CD8-positive, alpha-beta memory T cell (primary cell): ENCODE results near the gene CALN1. TPM values are rescaled to one million over a fixed set of nuclear protein-coding genes. Genes with fewer than 3 reads are reported as not detected.

Experiments
- CTCF ChIA-PET: fragments of 350-600 bp; sonication (Branson Sonifier 250); formaldehyde crosslinking; loops from one replicate; lab custom pipeline; 2021; ENCODE audit warnings: antibody characterized with exemption; lab: Charles Lee
- POLR2A ChIA-PET: fragments of 350-600 bp; sonication (Branson Sonifier 250); formaldehyde crosslinking; loops from one replicate; lab custom pipeline; 2021; ENCODE audit warnings: antibody characterized with exemption; lab: Charles Lee
- DNase-seq, 5 donors: peaks; one replicate each; pipeline versions ENCODE4 v3.0.0 to v3.0.0-alpha.2; 2020 to 2022; ENCODE audit warnings: mixed read lengths in 1 of 5
- H3K27ac ChIP-seq: one replicate; pipeline ENCODE4 v1.7.0; 2013; ENCODE audit warnings: low read depth, mild to moderate bottlenecking, low read length, moderate library complexity
- H3K27me3 ChIP-seq: 2 replicates; pipeline ENCODE4 v1.7.0; 2013; ENCODE audit warnings: low read length, mild to moderate bottlenecking; ENCODE audit not compliant: insufficient read depth, poor library complexity, severe bottlenecking
- H3K36me3 ChIP-seq: 2 replicates; pipeline ENCODE4 v1.7.0; 2013; ENCODE audit warnings: mild to moderate bottlenecking, low read length, moderate library complexity; ENCODE audit not compliant: insufficient read depth
- H3K4me1 ChIP-seq: 2 replicates; pipeline ENCODE4 v1.7.0; 2013; ENCODE audit warnings: mild to moderate bottlenecking, low read length, moderate library complexity; ENCODE audit not compliant: insufficient read depth
- H3K4me3 ChIP-seq: 2 replicates; pipeline ENCODE4 v1.7.0; 2013; ENCODE audit warnings: mild to moderate bottlenecking, low read length
- H3K9me3 ChIP-seq: 2 replicates; pipeline ENCODE4 v1.7.0; 2013; ENCODE audit warnings: mild to moderate bottlenecking, low read length
- H3K27ac Mint-ChIP-seq, 8 donors: one replicate each; pipeline ENCODE4 v1.8.0; 2020 to 2021; ENCODE audit warnings: mixed read lengths in 8 of 8, mild to moderate bottlenecking in 6 of 8, inconsistent platforms in 3 of 8, moderate library complexity in 3 of 8
- H3K27me3 Mint-ChIP-seq, 2 donors: one replicate each; pipeline ENCODE4 v1.8.0; 2020 to 2021; ENCODE audit warnings: mixed read lengths in 2 of 2, mild to moderate bottlenecking in 1 of 2, moderate library complexity in 1 of 2
- H3K36me3 Mint-ChIP-seq, 3 donors: one replicate each; pipeline ENCODE4 v1.8.0; 2020 to 2021; ENCODE audit warnings: mixed read lengths in 3 of 3, inconsistent platforms in 1 of 3, mild to moderate bottlenecking in 1 of 3
- H3K4me1 Mint-ChIP-seq, 3 donors: one replicate each; pipeline ENCODE4 v1.8.0; 2020 to 2021; ENCODE audit warnings: mixed read lengths in 3 of 3, inconsistent platforms in 1 of 3, mild to moderate bottlenecking in 1 of 3
- H3K4me3 Mint-ChIP-seq, 7 donors: one replicate each; pipeline ENCODE4 v1.8.0; 2020 to 2021; ENCODE audit warnings: mixed read lengths in 7 of 7, mild to moderate bottlenecking in 6 of 7, moderate library complexity in 4 of 7, inconsistent platforms in 2 of 7
- H3K9me3 Mint-ChIP-seq, 5 donors: one replicate each; pipeline ENCODE4 v1.8.0; 2020 to 2022; ENCODE audit warnings: mixed read lengths in 5 of 5, mild to moderate bottlenecking in 3 of 5, moderate library complexity in 2 of 5, inconsistent platforms in 1 of 5
- polyA plus RNA-seq: library from polyadenylated mRNA; unstranded; fragments of 300-500 nt; fragmentation: Illumina TruSeq; gene quantifications from one replicate; pipeline ENCODE4 v1.2.3, GENCODE V29; 2021
- total RNA-seq, 2 experiments: library from RNA; stranded (reverse); gene quantifications; one replicate each; pipeline ENCODE4 v1.2.3, GENCODE V29; 2021

The CALN1 gene
- total and polyA plus RNA-seq, 3 experiments from 2014 or later = not detected

DNA sequence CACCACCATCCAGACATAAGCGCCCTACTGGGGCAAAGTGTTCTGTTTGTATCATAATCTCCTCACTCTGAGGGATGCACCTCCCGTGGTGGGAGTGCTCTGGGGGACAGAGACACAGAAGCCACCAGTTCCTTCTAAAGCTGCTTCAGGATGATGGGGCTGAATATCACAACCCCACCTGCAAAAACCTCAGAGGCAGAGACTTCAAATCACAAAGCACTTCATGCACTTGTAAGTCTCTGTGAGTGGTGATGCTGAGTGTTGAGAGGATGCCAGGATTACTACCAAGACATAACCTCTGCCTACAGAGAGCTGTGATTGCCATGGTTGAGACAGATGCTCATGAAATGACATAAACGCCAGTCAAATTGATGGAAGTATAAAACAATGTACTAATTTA lies 255.5 kb downstream of the CALN1 start:
- no peak overlapping the region for H3K27ac Mint-ChIP-seq
- DNase-seq = no peak
- CTCF ChIA-PET = no interaction called here

GRCh38 chr7:72153132-72153512 lies 259.0 kb downstream of the CALN1 start:
- no peak overlapping the region for H3K4me3 Mint-ChIP-seq
- POLR2A ChIA-PET = no interaction called here
- no peak for DNase-seq
- no peaks in the 10 kb centered on the region for H3K4me1 ChIP-seq
- H3K4me3 ChIP-seq = no peak overlapping the region
- H3K27me3 Mint-ChIP-seq = no peaks in the 10 kb centered on the region
- no peaks in the 10 kb centered on the region for H3K36me3 ChIP-seq
- no peak overlapping the region for H3K27ac ChIP-seq
- no peaks in the 10 kb centered on the region for H3K4me1 Mint-ChIP-seq
- no peaks in the 10 kb centered on the region for H3K27me3 ChIP-seq
- peaks cover 0 to 12% (median 7%) of the 10 kb centered on the region in 5 donors for H3K9me3 Mint-ChIP-seq
- CTCF ChIA-PET = no interaction called here
- H3K27ac Mint-ChIP-seq = no peak overlapping the region
- H3K9me3 ChIP-seq = no peaks in the 10 kb centered on the region
- no peaks in the 10 kb centered on the region for H3K36me3 Mint-ChIP-seq

More for the DNA sequence above, 255.5 kb downstream of the CALN1 start:
- Histone ChIP-seq H3K4me3 (no peak overlapping the region), H3K27ac (no peak overlapping the region), H3K9me3 (no peaks in the 10 kb centered on the region), H3K4me1 (no peaks in the 10 kb centered on the region), H3K27me3 (no peaks in the 10 kb centered on the region), H3K36me3 (no peaks in the 10 kb centered on the region)
- Mint-ChIP-seq H3K4me3 (no peak overlapping the region), H3K9me3 (peaks cover 0 to 9% (median 3%) of the 10 kb centered on the region in 5 donors), H3K4me1 (no peaks in the 10 kb centered on the region), H3K36me3 (no peaks in the 10 kb centered on the region), H3K27me3 (no peaks in the 10 kb centered on the region)
- POLR2A ChIA-PET = no interaction called here

GRCh38 chr7:72152161-72153131 lies 259.7 kb downstream of the CALN1 start:
- CTCF ChIA-PET = no interaction called here
- no peak overlapping the region for H3K27ac Mint-ChIP-seq
- H3K27me3 Mint-ChIP-seq = no peaks in the 10 kb centered on the region

GRCh38 chr7:72140566-72140965 lies 271.6 kb downstream of the CALN1 start:
- Mint-ChIP-seq H3K36me3 (peaks cover 0 to 3% (median 0%) of the 10 kb centered on the region in 3 donors), H3K4me1 (no peaks in the 10 kb centered on the region), H3K27me3 (no peaks in the 10 kb centered on the region), H3K9me3 (peaks cover 5 to 21% (median 12%) of the 10 kb centered on the region in 5 donors), H3K4me3 (no peak overlapping the region), H3K27ac (no peak overlapping the region)
- no peak for DNase-seq
- ChIA-PET POLR2A (no interaction called here), CTCF (no interaction called here)
- Histone ChIP-seq H3K4me1 (no peaks in the 10 kb centered on the region), H3K27me3 (no peaks in the 10 kb centered on the region), H3K4me3 (no peak overlapping the region), H3K27ac (no peak overlapping the region), H3K36me3 (no peaks in the 10 kb centered on the region), H3K9me3 (no peaks in the 10 kb centered on the region)

More at GRCh38 chr7:72152161-72153131, 259.7 kb downstream of the CALN1 start:
- Histone ChIP-seq H3K27me3 (no peaks in the 10 kb centered on the region), H3K4me1 (no peaks in the 10 kb centered on the region), H3K36me3 (no peaks in the 10 kb centered on the region), H3K27ac (no peak overlapping the region), H3K4me3 (no peak overlapping the region), H3K9me3 (no peaks in the 10 kb centered on the region)
- peaks cover 0 to 15% (median 7%) of the 10 kb centered on the region in 5 donors for H3K9me3 Mint-ChIP-seq
- no peaks in the 10 kb centered on the region for H3K4me1 Mint-ChIP-seq
- POLR2A ChIA-PET = no interaction called here
- no peak overlapping the region for H3K4me3 Mint-ChIP-seq
- H3K36me3 Mint-ChIP-seq = no peaks in the 10 kb centered on the region
- DNase-seq = no peak

DNA sequence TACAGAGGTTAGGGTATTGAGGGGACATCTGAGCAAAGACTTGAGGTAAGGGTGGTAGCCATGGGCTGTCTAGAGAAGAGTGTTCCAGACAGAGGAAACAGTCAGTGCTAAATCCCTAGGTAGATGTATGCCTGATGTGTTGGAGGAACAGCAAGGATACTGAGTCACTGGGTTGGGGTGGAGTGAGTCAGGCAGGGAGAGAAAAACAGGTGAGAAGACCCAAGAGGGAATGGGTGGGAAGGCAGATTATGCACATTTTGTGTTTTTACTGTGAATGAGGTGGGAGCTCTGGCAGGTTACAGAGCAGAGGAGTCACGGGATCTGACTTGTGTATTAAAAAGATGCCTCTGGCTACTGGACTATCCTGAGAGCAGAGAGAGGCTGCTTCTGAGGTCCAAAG lies 285.0 kb downstream of the CALN1 start:
- no peaks in the 10 kb centered on the region for H3K27me3 ChIP-seq
- H3K4me3 Mint-ChIP-seq = no peak overlapping the region
- H3K9me3 Mint-ChIP-seq = peaks cover 10 to 34% (median 15%) of the 10 kb centered on the region in 5 donors
- no peak overlapping the region for H3K4me3 ChIP-seq
- no peaks in the 10 kb centered on the region for H3K4me1 Mint-ChIP-seq
- H3K9me3 ChIP-seq = no peaks in the 10 kb centered on the region
- no peaks in the 10 kb centered on the region for H3K36me3 ChIP-seq
- H3K27me3 Mint-ChIP-seq = no peaks in the 10 kb centered on the region
- H3K4me1 ChIP-seq = no peaks in the 10 kb centered on the region
- ChIA-PET CTCF (no interaction called here), POLR2A (no interaction called here)
- DNase-seq = no peak
- no peak overlapping the region for H3K27ac ChIP-seq
- H3K27ac Mint-ChIP-seq = no peak overlapping the region
- H3K36me3 Mint-ChIP-seq = no peaks in the 10 kb centered on the region

DNA sequence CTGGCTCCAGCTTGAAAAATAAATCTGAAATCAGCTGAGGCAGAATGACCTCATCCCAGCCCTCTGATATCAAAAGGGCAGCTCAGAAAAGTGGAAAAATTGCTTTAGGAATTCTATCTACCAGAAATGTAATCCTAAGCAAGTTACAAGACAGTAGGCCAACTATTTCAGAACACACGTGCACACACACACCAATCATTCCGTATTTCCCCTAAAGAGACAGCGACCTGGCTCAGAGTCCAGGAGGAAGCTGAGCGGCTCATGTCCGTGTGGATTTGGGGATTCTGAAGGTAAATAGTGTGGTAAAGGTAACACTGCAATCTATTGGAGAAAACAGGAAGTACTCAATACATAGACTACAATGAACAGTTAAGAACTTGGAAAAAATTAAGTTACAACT lies 288.2 kb downstream of the CALN1 start:
- no peaks in the 10 kb centered on the region for H3K4me1 ChIP-seq
- H3K9me3 Mint-ChIP-seq = peaks cover 6 to 25% (median 8%) of the 10 kb centered on the region in 5 donors
- H3K4me1 Mint-ChIP-seq = no peaks in the 10 kb centered on the region
- ChIA-PET POLR2A (no interaction called here), CTCF (no interaction called here)
- H3K27me3 ChIP-seq = no peaks in the 10 kb centered on the region
- H3K27ac ChIP-seq = no peak overlapping the region
- H3K4me3 Mint-ChIP-seq = no peak overlapping the region
- no peak overlapping the region for H3K27ac Mint-ChIP-seq
- H3K36me3 Mint-ChIP-seq = no peaks in the 10 kb centered on the region
- H3K9me3 ChIP-seq = no peaks in the 10 kb centered on the region
- no peaks in the 10 kb centered on the region for H3K27me3 Mint-ChIP-seq
- DNase-seq = no peak
- no peak overlapping the region for H3K4me3 ChIP-seq
- no peaks in the 10 kb centered on the region for H3K36me3 ChIP-seq

DNA sequence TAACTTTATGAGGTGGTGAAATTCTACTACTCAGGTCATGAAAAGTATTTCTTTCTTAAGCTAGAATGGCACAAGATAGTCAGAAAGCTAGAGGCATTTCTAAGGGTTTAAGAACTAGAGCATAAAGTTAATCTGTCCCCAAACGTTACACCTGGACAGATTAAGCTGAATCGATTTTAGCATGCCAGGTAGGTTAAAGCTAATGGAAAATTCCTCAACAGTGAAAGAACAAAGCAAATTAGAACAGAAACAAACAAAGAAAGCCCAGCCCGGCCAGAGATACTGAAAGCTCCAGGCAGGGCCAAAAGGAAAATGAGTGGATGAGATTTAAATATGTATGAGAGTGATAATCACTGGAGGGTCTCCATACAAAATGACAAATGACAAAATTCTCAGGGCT lies 293.8 kb downstream of the CALN1 start:
- H3K36me3 Mint-ChIP-seq = no peaks in the 10 kb centered on the region
- DNase-seq = no peak
- Histone ChIP-seq H3K4me1 (no peaks in the 10 kb centered on the region), H3K27ac (no peak overlapping the region), H3K27me3 (no peaks in the 10 kb centered on the region), H3K4me3 (no peak overlapping the region), H3K9me3 (no peaks in the 10 kb centered on the region), H3K36me3 (no peaks in the 10 kb centered on the region)
- ChIA-PET POLR2A (no interaction called here), CTCF (no interaction called here)
- H3K9me3 Mint-ChIP-seq = peaks cover 0 to 15% (median 9%) of the 10 kb centered on the region in 5 donors
- no peaks in the 10 kb centered on the region for H3K4me1 Mint-ChIP-seq
- peaks cover 0 to 1% of the 10 kb centered on the region in 2 donors for H3K27me3 Mint-ChIP-seq
- H3K4me3 Mint-ChIP-seq = no peak overlapping the region
- H3K27ac Mint-ChIP-seq = no peak overlapping the region

DNA sequence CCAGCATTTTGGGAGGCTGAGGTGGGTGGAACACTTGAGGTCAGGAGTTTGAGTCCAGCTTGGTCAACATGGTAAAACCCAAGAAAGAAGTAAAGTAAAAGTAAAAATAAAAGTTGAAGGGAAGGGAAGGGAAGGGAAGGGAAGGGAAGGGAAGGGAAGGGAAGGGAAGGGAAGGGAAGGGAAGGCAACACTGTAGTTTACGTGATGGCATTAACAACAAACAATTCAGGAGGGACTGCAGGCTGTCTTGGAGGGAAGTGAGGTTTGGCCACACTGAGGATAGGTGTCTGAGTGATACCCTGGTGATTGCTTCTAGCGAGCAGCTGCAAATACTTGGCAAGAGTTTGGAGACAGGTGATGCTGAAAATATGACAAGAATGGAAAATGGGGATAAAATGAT lies 298.0 kb downstream of the CALN1 start:
- H3K27me3 Mint-ChIP-seq = peaks cover 0 to 1% of the 10 kb centered on the region in 2 donors
- no peaks in the 10 kb centered on the region for H3K4me1 Mint-ChIP-seq
- no peak for DNase-seq
- ChIA-PET CTCF (no interaction called here), POLR2A (no interaction called here)
- Histone ChIP-seq H3K4me3 (no peak overlapping the region), H3K27me3 (no peaks in the 10 kb centered on the region), H3K9me3 (no peaks in the 10 kb centered on the region), H3K36me3 (no peaks in the 10 kb centered on the region), H3K27ac (no peak overlapping the region), H3K4me1 (no peaks in the 10 kb centered on the region)
- H3K27ac Mint-ChIP-seq = peak overlapping the region in 1 of 8 donors; percentile 12
- no peaks in the 10 kb centered on the region for H3K36me3 Mint-ChIP-seq
- H3K9me3 Mint-ChIP-seq = peaks cover 2 to 17% (median 10%) of the 10 kb centered on the region in 5 donors
- H3K4me3 Mint-ChIP-seq = no peak overlapping the region
